IPS-18c (cell line): ENCODE data around the gene ERMAP.
"Not testable (repeated sequence)": the region's sequence is repeated elsewhere in the genome, so short reads cannot be mapped to it uniquely, and the experiment has no call there.

Source experiments
- H3K4me3 ChIP-seq: 2 replicates; pipeline ENCODE4 v1.7.0; 2013; ENCODE audit warnings: low read depth, mild to moderate bottlenecking, low read length, moderate library complexity; ENCODE audit not compliant: insufficient read depth
- H3K9me3 ChIP-seq: one replicate; pipeline ENCODE4 v1.6.1; 2013; ENCODE audit warnings: mild to moderate bottlenecking, low read length, moderate library complexity; ENCODE audit not compliant: control insufficient read depth, insufficient read depth

The ERMAP gene

DNA sequence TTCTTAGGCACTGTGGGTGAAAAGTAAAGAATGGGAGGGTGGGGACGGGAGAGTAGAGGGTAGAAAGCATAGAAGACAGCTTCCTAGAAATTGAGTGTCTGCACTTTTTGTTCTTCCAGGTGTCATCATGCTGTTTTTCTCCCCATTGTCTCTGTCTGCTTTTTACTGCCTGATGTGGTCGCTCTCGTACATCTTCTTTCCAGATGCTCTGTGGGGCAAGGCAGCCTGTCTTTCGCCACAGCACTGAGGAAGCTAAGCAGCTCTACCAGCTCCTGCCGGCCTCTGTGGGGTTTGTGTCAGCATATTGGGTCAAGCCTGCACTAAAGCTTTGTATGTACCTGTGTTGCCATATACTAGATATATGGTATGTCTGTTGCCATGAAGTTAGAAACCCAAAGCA lies 18.9 kb upstream of the ERMAP start:
- Histone ChIP-seq H3K9me3 (no peaks in the 10 kb centered on the region), H3K4me3 (no peak overlapping the region)

DNA sequence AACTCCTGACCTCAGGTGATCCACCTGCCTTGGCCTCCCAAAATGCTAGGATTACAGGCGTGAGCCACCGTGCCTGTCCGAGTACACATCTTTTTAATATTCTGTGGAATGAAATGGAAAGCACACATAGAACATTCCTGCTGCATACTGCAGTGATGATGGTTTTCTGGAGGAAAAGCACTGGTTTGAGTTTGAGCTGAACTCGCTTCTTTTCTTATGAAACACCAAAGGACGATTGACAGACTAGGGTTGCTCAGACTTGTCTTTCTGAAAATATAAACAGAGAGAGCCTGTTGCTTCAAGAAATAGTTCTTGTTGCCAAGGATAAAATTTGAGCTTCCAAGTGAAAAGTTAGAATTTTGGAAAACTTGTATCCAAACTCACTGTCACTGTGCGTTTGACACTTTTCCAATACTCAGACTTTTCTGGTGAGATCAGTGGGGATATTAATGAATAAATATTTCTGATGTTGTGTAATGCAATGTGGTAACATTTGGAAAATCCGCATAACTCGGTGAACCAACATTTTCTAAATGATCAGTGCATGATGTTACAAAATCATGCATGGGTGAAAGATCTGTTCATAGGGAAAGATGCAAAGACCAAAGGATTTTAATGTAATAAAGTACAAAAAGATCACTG lies 15.0 kb upstream of the ERMAP start:
- Histone ChIP-seq H3K4me3 (no peak overlapping the region), H3K9me3 (no peaks in the 10 kb centered on the region)

DNA sequence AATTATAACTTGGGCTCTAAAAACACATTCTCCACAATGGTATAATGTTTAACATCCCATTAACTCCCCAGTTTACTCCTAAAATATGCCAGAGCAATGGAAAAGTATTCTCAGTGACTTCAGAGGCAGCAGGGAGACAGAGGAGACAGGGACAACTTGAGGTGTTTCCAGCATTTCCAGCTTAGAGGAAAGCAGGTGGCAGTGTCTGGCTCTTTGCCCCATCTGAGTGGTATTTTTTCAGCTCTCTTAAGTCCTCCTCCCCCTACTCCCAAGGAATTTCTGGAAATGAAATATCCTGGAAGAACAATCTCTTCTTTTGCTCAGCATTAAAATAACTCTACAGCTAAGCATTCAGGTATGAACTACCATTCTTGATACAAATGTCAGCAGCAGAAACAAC lies 10.8 kb upstream of the ERMAP start:
- H3K4me3 ChIP-seq, result no peak overlapping the region
- H3K9me3 ChIP-seq, result no peaks in the 10 kb centered on the region

DNA sequence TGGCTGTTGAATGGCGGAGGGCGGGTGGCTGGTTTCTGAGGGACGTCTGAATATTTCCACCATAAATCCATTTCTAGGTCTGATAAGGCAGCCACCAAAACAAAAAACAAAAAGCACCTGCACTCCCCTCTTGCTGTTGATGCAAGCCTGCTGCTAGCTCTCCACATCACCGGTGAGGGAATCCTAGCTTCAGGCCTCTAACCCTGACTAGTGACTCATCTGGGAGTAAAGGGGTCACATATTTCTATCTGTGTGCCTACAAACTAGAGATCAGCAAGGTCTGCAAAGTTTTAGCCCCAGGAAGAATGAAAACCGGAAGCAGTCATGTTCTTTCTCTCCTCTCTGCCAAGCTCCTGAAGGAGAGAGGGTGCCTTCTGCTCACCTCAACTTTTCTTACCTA lies 10.3 kb upstream of the ERMAP start:
- Histone ChIP-seq H3K4me3 (no peak overlapping the region), H3K9me3 (no peaks in the 10 kb centered on the region)

DNA sequence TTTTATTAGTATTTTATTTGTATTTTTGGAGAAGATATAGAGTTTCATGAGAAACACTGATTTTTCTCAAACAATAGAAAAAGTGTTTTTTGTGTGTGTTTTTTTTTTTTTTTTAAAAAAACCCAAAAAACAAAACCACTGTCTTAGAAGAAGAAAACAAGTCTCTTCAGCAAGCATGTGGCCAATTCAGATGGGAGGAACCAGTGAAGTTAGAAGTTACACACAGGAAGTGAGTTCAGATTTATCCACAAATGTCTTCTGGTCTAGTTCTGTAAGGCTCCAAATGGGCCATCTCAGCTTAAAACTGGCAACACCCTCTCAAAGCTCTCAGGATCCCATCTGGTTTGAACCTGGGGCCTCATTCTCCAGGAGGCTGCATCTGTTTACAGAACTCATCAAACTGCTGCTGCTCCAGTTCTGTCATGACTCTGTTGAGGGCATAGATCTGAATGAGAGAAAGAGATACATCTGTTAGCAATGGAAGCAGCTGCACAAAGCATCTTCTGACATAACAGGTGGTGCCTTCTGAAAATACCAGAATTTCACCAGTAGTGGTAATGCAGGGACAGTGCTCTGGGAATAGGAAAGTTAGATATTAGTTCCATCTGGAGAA lies 9.8 kb upstream of the ERMAP start:
- Histone ChIP-seq H3K4me3 (no peak overlapping the region), H3K9me3 (no peaks in the 10 kb centered on the region)

DNA sequence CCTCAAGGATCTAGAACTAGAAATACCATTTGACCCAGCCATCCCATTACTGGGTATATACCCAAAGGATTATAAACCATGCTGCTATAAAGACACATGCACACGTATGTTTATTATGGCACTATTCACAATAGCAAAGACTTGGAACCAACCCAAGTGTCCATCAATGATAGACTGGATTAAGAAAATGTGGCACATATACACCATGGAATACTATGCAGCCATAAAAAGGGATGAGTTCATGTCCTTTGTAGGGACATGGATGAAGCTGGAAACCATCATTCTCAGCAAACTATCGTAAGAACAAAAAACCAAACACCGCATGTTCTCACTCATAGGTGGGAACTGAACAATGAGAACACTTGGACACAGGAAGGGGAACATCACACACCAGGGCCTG lies 2.1 kb upstream of the ERMAP start:
- H3K9me3 ChIP-seq, result not testable (repeated sequence)

DNA sequence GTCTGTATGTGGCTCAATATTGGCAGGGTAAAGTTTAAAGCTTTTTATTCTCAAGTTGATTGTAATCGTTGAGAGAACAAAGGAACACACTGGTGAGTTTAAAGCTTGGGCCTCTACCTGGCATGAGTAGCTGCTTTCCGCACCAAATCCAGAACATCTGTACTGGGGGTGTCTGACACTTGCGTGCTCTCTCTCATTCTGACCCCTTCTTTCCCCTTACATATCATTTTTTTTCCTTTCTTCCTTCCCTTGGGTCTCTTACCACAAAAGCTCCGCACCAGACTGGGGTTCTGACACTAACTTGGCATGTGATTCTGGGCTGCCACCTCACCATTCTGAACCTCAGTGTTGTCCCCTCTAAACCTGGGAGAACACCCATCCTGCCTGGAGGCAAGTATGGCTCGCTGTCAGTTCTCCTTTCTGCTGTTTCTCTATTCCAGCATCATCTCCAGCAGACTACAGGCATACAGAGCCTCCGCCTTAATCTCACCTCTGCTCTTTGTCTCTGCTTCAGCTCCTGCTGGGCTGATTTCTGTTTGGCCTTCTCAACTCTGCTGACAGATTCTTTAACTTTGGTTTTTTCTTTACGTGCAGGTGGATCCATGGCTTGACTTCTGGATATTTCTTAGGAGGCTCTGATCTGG lies 859 bp upstream of the ERMAP start:
- peak overlapping the region; percentile 88 for H3K4me3 ChIP-seq
- no peaks in the 10 kb centered on the region for H3K9me3 ChIP-seq

More for the DNA sequence above, 2.1 kb upstream of the ERMAP start:
- H3K4me3 ChIP-seq, result not testable (repeated sequence)

DNA sequence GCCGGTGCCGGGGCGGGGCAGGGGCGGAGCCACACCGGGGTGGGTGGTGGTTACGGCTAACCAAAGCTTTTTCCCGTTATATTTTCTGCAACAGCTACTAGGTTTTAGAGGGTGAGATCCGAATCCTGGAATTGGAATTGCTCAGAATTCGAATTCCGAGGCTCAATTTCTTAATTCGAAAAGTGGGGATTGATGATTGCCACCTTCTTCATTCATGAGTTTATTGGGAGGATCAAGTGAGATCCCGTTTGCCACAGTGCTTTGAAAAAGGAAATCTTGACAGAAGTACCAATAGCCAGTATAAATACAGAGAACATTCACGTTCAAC lies 482 bp downstream of the ERMAP start:
- H3K4me3 ChIP-seq, result peak overlapping the region; percentile 32; the same call in 1 of the 2 replicates

DNA sequence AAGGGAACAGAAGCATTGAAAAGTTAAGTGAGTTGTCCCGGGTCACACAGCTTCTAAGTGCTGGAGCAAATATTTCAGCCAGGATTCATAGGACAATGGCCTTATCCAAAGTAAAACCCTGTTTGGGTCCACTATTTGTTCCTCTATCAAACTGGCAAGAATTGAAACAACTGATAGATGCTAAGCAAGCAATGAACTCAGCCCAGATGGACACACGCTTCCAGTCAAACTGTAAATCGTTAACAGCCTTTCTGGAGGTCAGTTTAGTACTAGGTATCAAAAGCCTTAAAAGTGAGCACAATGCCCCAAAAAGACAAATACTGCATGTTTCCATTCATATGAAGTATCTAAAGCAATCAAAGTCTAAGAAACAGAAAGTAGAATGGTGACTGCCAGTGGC lies 1.1 kb downstream of the ERMAP start:
- Histone ChIP-seq H3K4me3 (no peak overlapping the region), H3K9me3 (no peaks in the 10 kb centered on the region)

More for the DNA sequence above, 482 bp downstream of the ERMAP start:
- no peaks in the 10 kb centered on the region for H3K9me3 ChIP-seq

DNA sequence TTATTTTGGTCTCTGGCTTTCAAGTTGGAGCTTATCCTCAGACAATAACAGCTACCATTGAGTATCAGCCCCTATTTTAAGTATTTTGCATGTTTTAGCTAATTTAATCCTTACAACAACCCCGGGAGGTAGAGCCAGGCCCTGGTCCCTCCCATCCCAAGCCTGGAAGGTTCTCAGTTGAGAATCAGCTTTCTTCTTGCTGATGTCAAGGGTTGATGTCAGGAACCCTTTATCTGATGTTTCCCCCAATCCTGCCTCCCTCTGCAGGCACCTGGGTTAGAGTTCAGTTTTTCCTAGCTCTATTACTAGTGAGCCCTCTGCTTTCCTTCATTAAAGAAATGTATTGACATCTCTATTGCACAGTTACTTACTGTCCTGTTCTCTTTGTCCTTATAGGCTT lies 3.9 kb downstream of the ERMAP start:
- no peaks in the 10 kb centered on the region for H3K9me3 ChIP-seq

DNA sequence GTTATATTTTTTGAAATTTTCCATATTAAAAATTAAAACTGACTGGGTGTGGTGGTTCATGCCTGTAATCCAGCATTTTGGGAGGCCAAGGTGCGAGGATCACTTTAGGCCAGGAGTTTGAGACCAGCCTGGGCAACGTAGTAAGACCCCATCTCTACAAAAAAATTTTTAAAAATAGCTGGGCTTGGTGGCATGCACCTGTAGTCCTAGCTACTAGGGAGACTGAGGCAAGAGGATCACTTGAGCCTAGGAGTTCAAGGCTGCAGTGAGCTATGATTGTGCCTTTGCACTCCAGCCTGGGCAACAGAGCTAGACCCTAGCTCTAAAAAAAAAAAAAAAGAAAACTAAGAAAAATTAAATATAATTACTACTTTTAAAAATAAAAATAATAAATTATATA lies 4.8 kb downstream of the ERMAP start:
- H3K4me3 ChIP-seq, result no peak overlapping the region
- no peaks in the 10 kb centered on the region for H3K9me3 ChIP-seq

More for the DNA sequence above, 3.9 kb downstream of the ERMAP start:
- no peak overlapping the region for H3K4me3 ChIP-seq

DNA sequence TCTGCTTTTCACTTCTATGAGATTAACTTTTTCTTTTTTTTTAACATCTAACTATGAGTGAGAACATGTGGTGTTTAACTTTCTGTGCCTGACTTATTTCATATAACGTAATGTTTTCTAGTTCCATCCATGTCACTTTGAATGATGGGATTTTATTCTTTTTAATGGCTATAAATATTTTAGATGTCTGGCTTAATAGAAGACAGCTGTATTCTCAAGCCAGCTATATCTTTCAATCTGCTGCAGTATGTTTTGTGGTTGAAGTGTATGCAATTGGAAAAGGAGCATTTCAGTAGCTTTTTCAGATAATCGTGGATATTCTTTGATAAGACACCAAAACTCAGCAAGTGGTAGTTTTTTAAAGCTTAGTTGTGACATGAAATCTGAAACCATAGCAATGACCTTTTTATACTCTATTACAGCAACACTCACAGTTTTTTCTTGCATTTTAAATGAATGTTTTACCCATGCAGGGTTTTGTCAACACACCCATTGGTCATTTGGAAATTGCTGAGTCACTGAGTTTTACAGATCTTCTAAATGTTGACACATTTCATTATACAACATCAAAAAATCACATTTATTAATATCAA lies 6.0 kb downstream of the ERMAP start:
- Histone ChIP-seq H3K4me3 (no peak overlapping the region), H3K9me3 (no peaks in the 10 kb centered on the region)

DNA sequence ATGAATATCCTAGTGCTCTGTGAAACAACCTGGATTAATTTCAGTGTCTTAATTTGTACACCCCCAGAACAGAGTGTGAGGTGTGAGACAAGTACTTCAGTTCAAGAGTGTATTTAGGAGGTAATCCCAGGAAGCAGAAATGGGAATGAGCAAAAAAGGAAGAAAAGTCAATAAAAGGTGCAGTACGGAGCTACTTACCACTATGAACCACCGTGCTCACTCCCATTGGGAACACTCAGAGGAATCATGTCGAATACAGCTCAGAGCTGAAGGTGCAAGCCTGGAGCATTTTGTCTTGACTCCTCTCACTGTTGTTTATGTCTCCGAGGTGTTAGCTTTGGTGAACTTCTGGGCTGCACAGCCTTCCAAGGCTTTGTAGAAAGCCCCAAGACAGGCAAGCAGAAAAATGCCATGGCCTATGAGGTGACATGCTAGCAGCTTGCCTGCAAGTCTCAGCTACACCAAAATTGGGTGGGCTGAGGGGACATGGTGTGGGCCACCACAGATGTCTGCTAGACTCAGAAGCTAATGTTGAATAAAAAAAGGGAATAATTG lies 7.6 kb downstream of the ERMAP start:
- Histone ChIP-seq H3K9me3 (no peaks in the 10 kb centered on the region), H3K4me3 (no peak overlapping the region)

DNA sequence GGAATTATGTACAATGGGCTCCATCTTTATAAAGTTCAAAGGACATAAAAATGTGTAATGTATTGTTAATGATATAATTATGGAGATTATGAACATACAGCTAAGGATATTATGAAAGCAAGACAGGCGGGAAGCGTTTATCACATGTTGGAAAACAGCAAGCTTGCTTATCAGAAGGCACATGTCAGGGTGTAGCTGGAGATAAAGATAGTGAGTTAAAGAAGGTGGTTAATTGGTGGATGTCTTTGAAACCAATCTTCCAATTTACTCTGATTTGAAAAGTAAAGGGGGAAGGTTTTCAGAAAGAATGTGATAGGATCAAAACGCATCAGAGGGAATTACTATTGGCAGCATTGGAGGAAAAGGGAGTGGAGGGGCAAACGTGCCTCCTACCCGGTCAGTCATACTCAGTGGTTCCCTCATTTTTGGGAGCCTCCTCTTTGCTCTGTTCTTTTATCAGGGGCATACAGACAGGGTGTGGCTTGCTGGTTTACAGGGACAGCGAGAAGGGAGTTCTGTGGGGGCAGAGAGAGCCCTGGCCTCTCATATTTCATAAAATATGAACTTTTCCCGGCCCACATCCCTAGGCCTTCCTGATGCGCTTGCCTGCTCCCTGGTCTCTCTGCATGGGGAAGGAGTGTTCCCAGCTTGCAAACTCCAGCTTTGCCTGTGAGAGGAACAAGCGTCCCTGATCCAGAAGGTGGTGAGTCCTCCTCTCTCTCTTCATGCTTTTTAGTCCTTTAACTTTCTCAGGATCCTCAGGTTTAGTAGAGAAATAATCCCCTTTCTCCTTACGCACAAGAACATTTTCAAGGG lies 8.3 kb downstream of the ERMAP start:
- Histone ChIP-seq H3K4me3 (no peak overlapping the region), H3K9me3 (no peaks in the 10 kb centered on the region)

DNA sequence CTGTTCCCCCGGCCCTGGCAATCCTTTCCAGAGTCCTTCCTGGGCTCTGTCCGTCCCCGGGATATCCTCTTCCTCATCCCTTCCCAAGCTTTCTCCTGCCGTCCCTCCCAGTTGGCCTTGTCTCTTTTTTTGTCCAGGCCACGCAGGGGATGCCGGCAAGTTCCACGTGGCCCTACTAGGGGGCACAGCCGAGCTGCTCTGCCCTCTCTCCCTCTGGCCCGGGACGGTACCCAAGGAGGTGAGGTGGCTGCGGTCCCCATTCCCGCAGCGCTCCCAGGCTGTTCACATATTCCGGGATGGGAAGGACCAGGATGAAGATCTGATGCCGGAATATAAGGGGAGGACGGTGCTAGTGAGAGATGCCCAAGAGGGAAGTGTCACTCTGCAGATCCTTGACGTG lies 13.7 kb downstream of the ERMAP start:
- no peaks in the 10 kb centered on the region for H3K9me3 ChIP-seq
- no peak overlapping the region for H3K4me3 ChIP-seq

DNA sequence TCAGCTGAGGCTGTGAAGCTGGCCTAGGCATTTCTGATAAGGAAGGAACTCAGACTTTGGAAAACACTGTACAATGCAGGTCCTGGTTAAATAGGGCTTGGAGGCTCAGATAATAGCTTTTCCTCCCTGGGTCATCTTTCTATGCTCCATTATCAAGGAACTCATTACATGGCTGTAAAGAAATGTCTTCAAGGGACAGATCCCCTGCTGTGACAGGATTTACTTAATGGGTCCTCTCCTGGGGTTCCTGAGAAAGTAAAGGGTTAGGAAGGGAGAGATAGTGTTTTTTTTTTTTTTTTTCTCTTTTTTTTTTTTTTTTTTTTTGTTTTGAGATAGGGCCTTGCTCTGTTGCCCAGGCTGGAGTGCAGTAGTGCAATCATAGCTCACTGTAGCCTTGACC lies 14.4 kb downstream of the ERMAP start:
- no peaks in the 10 kb centered on the region for H3K9me3 ChIP-seq
- H3K4me3 ChIP-seq, result no peak overlapping the region

DNA sequence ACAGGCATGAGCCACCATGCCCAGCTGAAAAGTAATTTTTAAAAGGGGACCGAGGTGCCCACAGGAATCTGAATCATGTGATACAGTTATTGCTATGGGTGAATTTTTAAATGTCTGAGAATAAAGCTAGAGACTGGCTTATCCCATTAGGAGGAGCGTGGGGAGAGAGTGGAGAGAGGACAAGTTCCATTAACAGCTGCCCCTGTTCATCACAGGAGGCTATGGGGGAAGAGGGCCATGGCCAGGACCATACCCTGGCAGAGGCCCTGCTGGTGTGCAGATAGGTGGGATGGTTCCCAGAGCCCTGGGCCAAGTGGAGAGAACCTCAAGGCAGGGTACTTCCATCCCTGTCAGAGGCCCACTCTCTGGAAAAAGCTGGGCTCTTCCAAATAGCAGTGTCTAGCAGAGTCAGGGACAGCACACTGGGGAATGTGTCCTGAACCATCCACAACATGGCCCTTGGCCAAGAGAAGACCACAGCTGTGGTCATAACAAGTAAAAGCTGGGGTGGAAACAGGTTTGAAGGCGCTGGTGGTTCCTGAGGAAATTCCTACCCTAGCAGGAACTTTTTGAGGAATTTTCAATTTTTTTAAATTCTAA lies 15.8 kb downstream of the ERMAP start:
- Histone ChIP-seq H3K9me3 (no peaks in the 10 kb centered on the region), H3K4me3 (no peak overlapping the region)
